Tracheal epithelial cell (primary cell): ENCODE data around the gene ECT2L. TPM values are rescaled to one million over a fixed set of nuclear protein-coding genes. Genes with fewer than 3 reads are reported as not detected.

Experiments used
- total RNA-seq: library from RNA; depleted of rRNA; stranded (reverse); fragments of >200 nt; gene quantifications from 2 replicates; pipeline ENCODE4 v1.2.1, GENCODE V29; 2014

Gene ECT2L, protein sequence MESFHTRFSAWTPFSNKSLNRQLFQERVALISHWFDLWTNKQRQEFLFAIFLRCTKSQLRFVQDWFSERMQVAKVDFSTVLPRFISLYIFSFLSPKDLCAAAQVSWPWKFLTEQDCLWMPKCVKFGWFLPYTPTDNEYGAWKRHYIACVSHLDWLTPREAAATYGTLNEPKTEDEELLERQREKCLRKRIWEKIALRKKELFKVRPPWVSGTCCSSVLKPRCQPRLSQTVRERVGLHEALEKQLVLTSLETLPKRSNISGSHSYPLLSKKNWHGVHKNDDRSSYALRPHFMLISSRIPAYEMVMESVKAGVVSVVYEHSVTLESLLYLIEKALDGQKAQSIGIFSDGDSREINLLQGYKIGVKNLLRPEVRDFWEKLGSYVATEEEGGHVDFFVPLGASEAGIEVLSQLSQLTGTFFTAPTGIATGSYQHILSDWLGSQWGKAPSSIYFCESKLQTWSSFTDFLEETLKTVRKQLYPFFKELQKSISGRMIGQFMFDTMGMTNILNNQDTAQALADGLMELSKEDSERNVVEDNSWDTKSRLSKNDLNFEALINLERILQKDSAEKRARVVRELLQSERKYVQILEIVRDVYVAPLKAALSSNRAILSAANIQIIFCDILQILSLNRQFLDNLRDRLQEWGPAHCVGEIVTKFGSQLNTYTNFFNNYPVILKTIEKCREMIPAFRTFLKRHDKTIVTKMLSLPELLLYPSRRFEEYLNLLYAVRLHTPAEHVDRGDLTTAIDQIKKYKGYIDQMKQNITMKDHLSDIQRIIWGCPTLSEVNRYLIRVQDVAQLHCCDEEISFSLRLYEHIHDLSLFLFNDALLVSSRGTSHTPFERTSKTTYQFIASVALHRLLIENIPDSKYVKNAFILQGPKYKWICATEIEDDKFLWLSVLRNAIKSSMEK
- total RNA-seq = under 0.01 and 0.21 TPM in 2 replicates

DNA sequence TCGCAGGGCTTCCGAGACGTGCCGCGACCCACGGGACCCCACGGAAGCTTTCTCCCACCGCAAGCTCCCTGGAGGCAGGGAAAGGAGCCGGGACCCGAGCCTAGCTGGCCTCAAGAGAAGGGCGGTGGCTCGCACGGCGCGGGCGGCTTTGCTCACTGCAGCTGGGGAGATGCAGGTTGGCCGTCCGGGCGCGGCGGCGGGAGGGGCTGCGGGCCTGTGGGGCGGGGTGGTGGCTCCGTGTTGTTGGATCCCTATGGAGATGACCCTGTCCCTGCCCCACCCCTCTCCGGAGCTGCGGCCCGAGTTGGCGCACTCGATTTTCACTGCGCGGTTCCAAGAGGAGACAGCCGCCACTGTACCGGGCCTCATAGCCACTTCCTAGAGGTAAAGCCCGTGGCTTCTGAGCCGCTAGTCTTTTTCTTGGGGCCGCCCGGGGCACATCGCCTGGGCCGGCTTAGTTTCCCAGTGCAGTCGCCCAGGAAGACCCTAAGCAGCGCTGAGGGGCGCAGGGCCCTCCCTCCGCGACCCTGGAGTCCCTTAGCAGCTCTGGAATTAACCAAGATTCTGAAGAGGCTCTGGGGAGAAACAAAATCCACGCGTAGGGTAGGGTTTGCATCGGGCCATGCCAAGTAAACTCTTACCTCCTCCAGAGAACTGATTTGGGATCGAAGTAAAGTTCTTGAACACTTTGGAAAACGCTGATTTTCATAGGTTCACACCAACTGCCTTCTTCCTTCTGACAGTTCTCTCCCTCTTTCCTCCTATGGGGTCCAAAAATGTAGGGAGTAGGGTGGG is at the start of gene ECT2L:
ECT2L (plus strand) TSS at position 279 of the 795 bp plus-strand sequence. CDS start 17,188 bp downstream, outside the sequence.

DNA sequence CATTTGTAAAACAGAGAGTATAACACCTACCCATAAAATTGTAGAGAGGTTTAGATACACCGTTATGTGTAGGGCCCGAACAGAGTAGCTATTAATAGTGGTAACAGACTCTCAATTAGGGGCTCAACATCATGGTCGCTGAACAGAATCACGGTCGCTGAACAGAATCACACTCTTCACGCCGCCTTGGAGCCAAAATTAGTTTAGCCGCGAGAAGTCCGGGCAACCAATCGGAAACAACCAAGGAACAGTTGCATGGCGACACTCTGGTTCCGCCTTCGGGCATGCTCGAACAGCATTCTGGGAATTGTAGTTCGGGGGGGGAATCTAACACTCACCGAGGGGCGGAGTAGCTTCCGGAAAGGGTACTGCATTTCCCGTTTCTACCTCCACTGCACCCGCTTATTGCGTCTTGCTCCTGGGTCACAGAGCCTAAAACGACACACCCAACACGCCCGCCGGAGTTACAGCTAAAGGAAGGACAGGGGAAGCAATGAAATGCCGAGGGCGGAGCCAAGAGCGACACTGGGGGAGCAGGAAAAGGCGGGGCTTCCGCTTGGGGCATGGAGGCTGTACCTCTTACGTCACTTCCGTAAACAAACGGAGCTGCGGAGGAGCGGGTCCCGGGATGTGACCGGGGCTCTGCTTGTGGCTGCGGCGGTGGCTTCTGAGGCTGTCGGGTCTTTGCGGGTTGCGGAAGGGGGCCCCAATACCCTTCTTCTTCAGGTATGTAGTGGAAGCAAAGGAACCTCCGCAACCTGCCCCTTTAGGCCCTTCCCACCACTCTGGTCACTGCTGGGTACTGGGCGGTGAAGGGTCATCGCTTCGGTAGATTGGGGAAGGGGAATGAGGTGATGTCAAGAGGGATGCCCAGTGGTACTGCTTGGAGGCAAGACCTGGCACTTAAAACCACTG is 22.5 kb upstream of the ECT2L start, which contains the start of gene CCDC28A:
CCDC28A (plus strand) TSS at position 593 of the 915 bp plus-strand sequence. CDS start 2,352 bp downstream, outside the sequence.

Other genes starting within 250 kb of the ECT2L start
- 7.7 and 8.3 TPM in 2 replicates for gene CCDC28A, start 22.3 kb upstream of the ECT2L start, total RNA-seq
- gene REPS1, start 192.2 kb downstream of the ECT2L start, total RNA-seq = 26.5 and 43.1 TPM in 2 replicates
- gene ABRACL, start 232.7 kb downstream of the ECT2L start, total RNA-seq = 45.8 and 57.8 TPM in 2 replicates